Urinary bladder (tissue), 4 donors: Measurements from ENCODE around the gene VGLL3. TPM values are rescaled to one million over a fixed set of nuclear protein-coding genes. Genes with fewer than 3 reads are reported as not detected.

Experiments used
- DNase-seq: peaks from one replicate; pipeline ENCODE4 v3.0.0-alpha.2; 2015; ENCODE audit errors: extremely low spot score
- H3K27ac ChIP-seq: one replicate; pipeline ENCODE4 v1.5.1; 2013; ENCODE audit warnings: low read depth, mild to moderate bottlenecking, moderate library complexity
- H3K36me3 ChIP-seq: one replicate; pipeline ENCODE4 v1.6.1; 2013; ENCODE audit warnings: mild to moderate bottlenecking, moderate library complexity; ENCODE audit not compliant: insufficient read depth
- H3K4me1 ChIP-seq: one replicate; pipeline ENCODE4 v1.6.1; 2013; ENCODE audit warnings: mild to moderate bottlenecking, moderate library complexity; ENCODE audit not compliant: insufficient read depth
- H3K4me3 ChIP-seq: one replicate; pipeline ENCODE4 v1.5.1; 2013; ENCODE audit warnings: low read depth, low read length
- WGBS: extraction: QIAGEN DNeasy Blood & Tissue Kit; methylation state at CpG from one replicate; pipeline ENCODE4 v1.1.7; 2013; 5-methylcytosine and 5-hydroxymethylcytosine counted together
- polyA plus RNA-seq: library from polyadenylated mRNA; stranded (reverse); fragments of 200-250 nt; gene quantifications from one replicate; pipeline ENCODE4 v1.2.3, GENCODE V29; 2013
- total RNA-seq: library from RNA; depleted of rRNA; stranded (reverse); fragments of >200 nt; gene quantifications from one replicate; pipeline ENCODE4 v1.2.3, GENCODE V29; 2014
- donor health status: healthy with polysubstance abuse.
- donor health status: healthy.

Gene VGLL3
- total and polyA plus RNA-seq, 2 donors = 5.7 to 36.2 TPM

DNA sequence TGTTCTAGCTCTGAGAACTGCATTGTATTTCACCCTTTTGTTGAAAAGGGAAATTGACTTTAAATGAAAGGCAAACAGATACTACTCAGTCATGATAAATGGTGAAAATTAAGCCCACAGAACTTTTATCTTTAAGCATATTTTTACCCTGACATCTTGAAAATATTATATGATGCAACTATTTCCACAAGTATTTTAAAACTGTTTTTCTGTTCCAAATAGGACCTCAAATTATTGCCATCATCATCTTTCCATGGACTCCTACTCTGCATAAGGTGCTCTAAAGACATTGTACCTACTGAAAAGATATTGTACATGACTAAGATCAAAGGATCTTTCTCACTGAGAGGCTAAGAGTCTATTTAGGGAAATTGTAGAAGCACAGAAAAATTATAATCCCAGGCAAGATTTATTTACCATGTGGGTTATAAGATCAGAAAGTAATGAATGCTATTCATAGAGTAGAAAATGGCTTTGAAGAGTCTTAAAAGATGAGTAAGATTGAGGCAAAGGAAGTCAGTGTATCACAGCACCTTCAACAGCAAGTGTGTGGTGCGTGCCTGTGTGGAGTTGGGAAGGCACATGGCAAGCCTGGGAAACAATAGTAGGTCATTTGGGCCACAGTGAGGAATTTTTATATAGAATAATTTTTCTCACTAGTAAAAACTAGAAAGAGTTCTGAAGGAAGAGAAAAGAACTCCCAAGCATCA lies 68.8 kb downstream of the VGLL3 start:
- Histone ChIP-seq H3K4me1 (no peaks in the 10 kb centered on the region), H3K36me3 (no peaks in the 10 kb centered on the region), H3K27ac (no peak overlapping the region), H3K4me3 (no peak overlapping the region)
- WGBS = 60% methylated on average over 1 of the region's 1 CpG
- no peak for DNase-seq

GRCh38 chr3:86914670-86915069 lies 76.3 kb downstream of the VGLL3 start:
- WGBS = 44% methylated on average over 3 of the region's 3 CpGs
- H3K4me3 ChIP-seq = no peak overlapping the region
- no peaks in the 10 kb centered on the region for H3K4me1 ChIP-seq
- no peaks in the 10 kb centered on the region for H3K36me3 ChIP-seq
- H3K27ac ChIP-seq = no peak overlapping the region
- no peak for DNase-seq

DNA sequence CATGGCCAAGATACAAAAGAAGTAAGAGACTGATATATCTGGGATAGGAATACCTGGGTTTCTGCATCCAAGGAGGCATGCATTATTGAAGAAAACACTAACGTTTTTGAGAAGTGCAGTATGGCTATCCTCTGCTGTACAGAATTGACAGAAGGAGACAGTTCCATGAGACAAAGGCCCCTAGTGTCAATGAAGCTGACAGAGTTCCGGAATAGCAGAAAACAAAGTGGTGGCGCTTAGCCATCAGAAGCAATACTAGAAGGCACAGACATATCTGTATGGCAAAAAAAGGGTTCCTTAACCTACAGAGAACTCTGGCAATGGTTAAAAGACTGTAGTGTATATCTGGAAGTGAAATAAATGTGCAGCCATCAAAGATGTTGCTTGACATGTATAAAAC lies 77.8 kb downstream of the VGLL3 start:
- H3K36me3 ChIP-seq = no peaks in the 10 kb centered on the region
- no peak for DNase-seq
- whole genome bisulfite sequencing = 78% methylated on average over 3 of the region's 3 CpGs
- no peak overlapping the region for H3K27ac ChIP-seq
- no peaks in the 10 kb centered on the region for H3K4me1 ChIP-seq
- H3K4me3 ChIP-seq = no peak overlapping the region

- Histone ChIP-seq H3K4me3 (no peak overlapping the region), H3K4me1 (no peaks in the 10 kb centered on the region), H3K27ac (no peak overlapping the region), H3K36me3 (no peaks in the 10 kb centered on the region)
- 96% methylated on average over 1 of the region's 1 CpG for WGBS
- no peak for DNase-seq
Measured at GRCh38 chr3:86895202-86895601, 95.7 kb downstream of the VGLL3 start.

DNA sequence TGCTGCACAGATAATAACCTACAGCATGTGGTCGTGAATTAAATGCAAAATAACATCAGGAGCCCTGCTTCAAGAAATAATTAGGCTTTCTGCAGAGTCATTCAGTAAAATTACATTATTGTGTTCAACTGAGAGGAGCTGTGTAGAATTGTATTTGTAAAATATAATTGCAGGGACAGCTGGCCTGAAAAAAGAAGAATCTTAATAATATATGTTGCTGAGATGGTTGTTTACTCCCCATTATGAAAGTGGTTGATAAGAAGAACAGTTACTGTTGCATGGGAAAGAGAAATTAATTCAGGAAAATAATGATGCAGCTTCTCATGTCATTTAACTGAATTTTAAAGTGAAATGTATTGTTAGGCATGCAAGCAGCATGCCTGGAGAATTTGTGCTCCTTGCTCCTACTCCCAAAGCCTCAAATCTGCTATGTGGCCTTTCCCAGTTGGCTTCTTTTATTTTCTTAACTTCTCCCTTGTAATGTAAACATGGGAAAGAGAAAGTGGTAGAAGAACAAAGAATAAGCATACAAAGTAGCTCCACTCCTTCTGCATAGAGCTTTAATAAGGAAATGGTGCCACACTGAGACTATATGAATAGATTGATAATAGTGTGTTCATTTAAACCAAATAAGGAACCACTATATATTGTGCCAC lies 100.1 kb downstream of the VGLL3 start:
- no peak overlapping the region for H3K27ac ChIP-seq
- 59% methylated on average over 1 of the region's 1 CpG for WGBS
- H3K4me1 ChIP-seq = no peaks in the 10 kb centered on the region
- H3K36me3 ChIP-seq = no peaks in the 10 kb centered on the region
- DNase-seq = no peak
- H3K4me3 ChIP-seq = no peak overlapping the region

Other genes starting within 250 kb of the VGLL3 start
- 51.1 TPM for gene CHMP2B, start 236.2 kb upstream of the VGLL3 start, total RNA-seq
- gene CHMP2B, start 236.2 kb upstream of the VGLL3 start, polyA plus RNA-seq = 35.9 TPM